GM19025 (cell line): Measurements from ENCODE around the gene CADPS2.
"Not testable (repeated sequence)": the region's sequence is repeated elsewhere in the genome, so short reads cannot be mapped to it uniquely, and the experiment has no call there.

Experiments used
- ATAC-seq: cut with Tn5 transposase; IDR thresholded peaks from one replicate; pipeline ENCODE4 v1.9.1; 2021; ENCODE audit warnings: mild to moderate bottlenecking, low read depth, moderate library complexity; ENCODE audit not compliant: unreplicated experiment

CADPS2 gene

DNA sequence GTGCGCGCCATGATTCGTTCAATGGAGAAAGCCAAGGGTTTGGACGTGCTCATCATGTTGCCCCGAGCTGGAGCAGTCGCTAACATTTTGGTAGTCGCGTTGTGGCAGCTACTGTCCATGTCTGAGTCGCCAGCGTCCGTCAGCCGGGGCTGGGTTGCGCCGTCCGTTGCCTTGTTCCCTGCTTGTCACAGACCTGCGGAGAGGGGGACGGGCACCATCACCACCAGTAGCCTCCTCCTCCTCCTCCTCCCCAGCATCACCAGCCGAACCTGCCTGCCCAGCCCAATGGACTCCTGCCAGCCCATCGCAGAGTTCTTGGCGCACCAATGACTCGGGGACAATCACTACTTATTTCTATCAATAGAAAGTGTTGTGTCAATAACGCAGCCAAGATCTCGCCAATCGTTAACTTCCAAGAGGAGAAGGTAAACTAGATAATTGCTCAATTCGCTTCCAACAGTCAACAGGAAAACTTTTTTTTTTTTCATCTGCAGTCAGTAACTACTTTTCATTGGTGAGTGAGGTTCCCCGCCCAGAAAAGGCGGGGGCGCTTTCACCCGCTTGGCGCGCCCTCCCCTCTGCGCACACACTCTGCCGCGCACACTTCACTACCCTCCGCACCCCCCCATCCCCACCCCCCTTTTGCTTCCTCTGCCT lies 581.8 kb downstream of the CADPS2 start, which contains the start of gene FEZF1:
FEZF1 (minus strand) TSS at position 432 of the 657 bp plus-strand sequence; CDS start at position 119, 313 bp downstream.
- ATAC-seq: no peak

DNA sequence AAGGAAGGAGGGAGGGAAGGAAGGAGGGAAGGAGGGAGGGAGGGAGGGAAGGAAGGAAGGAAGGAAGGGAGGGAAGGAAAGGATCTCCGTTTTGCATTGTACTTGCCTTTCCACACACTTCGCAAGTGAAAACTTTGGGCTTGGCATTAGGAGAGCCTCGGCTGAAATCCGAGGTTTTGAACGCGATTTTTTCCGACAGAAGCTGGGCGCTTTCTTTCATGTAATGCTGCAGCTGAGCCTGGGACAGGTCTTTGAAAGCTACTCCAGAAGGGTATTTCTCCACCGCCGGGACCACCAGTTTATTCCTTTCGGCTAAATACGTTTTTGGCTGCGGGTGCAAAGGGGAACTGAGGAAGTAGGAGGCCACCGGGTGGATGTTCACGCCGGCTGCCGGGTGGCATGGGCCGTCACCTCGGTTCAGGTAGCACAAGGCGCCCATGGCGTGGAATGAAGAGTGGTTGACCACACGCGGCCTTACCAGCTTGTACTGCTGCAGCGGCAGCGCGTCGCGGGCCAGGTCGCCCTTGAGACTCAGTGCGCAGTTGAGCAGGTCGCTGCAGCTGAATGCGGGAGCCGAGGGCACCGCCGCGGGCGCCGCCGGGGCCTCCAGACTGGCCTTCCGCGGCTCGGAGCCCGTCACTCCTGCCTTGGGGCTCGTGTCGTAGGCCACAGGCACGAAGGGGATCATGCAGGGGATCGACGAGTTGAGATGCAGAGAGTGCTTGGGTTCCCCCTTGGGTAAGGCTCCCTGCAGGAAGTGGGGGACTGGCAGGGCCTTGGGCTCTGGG lies 582.5 kb downstream of the CADPS2 start:
- ATAC-seq: no peak

DNA sequence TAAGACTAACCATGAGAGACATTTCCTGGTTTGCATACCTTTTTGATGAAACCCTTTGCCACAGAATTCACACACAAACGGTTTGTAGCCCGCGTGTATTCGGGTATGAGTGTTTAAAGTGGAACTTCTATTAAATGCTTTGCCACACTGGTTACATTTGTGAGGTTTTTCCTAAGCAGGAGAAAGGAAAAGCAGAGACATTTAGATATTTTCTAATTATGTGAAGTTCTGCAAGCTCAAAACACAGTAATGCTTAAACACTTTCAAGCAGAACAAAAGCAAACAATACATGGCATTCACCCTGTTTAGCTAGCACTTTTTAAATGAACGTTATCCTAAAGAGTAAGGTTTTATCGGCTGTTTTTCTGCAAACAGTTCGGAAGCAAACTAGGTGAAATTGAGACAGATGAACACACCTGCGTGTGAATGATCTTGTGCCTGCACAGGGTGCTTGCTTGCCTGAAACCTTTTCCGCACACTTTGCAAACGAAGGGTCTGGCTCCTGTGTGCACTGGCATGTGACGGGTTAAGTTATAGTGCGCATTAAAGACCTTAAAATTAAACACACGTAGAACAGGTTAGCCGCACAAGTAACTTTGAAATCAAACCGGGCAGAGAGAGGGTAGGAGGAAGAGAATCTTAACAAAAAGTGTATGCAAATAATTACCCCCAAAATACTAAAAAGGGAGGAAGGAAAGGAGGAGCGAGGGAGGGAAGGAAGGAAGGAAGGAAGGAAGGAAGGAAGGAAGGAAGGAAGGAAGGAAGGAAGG lies 583.3 kb downstream of the CADPS2 start:
- no peak for ATAC-seq

DNA sequence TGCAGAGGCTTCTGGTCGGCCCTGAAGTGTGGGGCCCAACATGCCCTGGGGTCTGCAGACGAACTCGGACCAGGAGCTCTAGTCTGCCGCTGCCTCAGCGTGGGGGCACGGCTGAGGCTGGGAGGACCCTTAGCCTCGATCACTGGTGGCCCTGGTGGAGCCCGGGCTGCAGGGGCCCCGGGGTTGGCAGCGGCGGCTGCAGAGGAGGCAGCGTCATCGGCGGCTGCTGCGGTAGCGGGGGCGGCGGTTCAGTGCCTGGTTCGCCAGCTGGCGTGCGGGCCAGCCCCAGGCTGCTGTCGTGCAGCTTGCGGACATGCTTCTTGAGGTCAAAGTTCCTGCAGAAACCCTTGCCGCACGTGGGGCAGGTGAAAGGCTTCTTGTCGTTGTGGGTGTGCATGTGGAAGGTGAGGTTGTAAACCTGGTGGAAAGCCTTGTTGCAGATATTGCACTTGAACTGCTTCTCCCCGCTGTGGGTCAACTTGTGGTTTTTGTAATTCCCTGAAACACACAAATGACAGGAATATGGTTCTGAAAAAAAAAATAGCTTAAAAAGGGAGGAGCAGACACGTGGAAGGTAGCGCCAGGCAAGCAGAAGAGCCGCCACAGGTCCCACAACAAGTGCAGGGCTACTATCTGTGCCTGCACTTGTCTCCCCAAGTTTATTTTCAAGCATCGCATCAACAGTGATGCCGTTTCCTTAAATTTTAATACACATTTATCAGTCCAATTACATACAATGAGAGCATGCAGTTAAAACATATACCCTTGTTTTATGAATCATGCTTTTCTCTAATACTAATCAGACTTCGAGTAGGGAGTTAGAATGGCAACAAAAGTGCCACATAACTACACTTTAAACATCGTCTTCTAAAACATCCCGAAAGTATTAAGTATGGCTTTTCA lies 584.2 kb downstream of the CADPS2 start:
- ATAC-seq: no peak

DNA sequence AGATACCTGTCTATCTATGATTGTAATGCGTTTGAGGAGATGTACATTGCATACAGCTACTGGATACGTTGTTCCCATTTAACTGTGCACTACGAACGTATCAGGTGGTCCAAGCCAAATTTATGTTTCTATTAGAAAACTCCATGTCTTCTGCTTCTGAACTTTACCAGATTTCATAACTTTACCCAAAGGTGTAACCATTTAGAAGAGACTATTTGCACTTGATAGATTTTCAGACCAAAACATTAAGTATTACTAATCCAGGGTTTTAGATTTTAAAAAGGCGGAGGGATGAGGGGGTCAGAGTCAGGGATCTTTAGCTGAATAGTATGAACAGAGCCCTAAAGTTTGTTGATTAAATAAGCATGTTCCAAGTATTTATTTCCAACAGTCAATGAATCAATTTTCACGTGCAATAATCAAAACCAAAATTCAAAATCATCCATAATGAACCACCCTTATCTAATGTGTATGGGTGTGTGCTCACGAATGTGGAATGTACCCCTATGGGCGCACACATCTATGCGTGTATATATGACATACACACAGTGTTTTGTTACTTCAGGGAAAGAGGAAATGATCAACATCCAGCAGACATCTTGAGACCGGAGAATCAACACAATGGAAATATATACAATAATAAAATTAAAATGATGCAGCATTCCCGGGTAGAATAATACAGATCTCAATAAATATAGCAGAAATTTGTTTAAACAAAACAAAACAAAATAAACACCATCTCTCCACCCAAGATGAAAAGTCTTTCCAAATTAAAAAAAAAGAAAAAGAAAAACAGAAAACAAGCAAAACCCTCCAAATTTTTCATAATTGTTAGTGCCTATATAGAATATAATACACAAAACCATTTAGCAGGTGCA lies 585.1 kb downstream of the CADPS2 start:
- ATAC-seq: no peak

DNA sequence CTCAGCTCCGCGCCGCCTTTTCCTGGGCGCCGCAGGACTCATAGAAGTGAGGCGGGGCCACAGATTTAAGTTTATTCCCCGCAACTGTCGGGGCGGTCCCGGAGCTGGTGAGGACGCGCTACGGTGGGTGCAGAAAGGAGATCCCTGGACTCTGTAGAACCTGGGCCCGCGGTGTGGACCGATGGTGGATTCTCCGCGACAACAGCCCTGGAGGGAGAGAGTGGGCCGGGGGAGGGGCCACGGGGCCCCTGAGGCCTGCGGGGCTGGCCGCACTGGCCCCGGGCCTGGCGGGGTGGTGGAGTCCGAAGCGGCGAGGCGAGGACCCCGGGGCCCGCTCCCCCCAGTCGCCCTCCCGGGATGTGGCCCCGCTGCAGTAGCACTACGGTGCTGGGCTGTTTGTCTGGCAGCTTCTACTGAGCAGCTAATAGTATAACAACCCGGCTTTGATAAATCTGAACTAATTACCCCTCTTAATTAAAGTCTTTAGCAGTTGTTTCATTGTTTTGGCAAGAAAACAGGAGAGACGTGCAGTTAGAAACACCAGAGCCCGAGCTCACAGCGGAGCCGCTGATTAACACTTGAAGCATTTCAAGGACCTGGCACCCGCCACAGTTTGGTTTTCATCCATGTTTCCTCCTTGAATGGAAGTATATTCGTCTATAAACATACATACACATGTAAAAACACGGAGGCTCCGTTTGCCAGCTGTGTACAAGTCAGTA lies 585.9 kb downstream of the CADPS2 start:
- no peak for ATAC-seq

DNA sequence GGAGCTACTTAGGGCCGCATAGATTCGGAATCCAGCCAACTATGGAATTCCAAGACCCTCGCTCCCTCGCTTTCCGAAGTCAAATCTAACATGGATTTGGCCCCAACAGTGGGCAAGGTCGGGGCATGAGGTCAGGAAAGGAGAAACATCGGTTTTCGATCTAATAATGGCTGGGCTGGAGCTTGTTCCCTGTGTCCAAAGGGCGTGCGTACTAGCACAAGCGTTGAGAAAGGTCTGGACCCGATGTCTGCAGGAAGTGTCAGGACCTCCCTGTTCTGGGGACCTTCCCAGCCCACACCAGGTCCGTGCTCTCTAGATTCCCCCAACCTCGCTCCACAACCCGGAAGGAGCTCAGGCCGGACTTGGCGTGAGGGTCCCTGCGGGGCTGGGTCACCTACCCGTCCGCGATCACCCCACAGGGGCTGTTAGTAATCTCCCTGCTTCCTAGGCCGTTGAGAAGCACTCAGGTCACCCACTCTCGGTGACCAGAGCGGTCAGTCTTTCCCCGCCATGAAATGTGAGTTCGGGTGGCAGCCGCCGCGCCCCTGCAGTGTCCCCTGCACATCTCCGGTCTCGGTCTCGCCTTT lies 586.5 kb downstream of the CADPS2 start:
- ATAC-seq: no peak

DNA sequence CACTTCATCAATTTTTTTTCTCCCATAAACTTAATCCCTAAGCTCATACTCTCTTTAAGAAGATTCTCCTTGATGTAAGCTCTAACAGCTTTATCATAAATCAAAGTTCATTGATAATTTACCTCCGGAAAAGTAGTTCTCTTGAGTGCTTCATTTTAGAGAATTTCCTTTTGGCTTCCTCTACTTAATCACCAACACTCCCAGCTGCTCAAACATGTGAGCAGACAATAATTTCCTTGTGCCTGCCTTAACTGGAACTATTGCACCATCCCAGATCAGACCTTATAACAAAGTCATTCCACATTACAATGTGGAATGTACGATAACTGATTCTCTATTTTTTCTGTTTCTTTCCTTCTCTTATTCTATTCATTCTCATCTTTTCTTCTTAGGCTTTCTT lies 587.6 kb downstream of the CADPS2 start:
- ATAC-seq: no peak

DNA sequence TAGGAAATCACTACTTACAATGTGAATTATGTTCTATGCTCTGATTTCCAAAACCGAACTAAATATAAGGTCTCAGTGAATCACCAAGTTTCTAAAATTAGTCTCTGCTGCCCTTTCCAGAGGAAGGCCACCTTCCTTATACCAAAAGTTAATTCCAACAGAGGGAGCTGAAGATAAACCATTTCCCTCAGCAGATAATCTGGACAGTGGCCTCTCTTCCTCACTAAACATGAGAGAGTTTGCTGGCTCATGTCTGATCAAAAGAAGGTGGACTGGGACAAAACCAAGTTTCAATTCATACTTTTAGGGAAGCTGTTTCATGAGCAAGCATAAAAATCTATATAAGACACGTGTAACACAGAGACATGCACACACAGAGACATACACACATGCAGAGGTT lies 588.1 kb downstream of the CADPS2 start:
- ATAC-seq: no peak

DNA sequence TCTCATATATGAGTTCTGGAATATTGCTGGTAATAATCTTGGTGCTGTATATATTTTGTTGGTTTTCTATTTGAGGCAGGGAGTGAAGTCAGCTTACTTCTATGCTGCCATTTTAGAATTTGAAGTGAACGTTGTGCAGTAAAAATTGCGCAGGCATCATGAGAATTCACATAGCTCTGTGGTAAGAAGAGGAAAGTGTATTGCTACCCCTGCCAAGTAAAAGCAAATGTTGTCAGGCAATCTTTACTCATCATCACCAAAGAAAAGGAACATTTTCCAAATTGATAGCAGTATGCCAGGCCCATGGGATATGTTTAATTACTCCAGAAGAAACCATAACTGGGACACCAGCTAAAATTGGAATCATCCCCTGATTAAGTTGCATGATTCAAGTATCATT lies 595.1 kb downstream of the CADPS2 start:
- ATAC-seq: no peak

DNA sequence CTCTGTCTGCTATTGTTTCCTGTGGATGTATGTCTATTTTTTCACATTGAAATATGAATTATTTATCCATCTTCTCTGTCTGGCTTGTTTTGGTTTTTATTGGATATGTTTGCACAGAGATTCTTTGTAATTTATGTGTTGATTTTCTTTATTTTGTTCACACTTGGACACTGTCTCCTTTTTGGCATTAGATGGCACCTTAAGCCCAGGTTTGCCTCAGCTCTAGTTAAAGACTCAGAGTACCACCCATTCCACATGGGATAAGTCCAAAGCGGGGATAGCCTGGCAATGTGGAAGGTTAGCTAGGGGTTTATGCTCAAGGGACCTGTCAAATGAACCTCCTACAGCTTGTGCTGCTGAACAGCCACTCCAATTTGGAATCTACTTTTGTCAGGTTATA lies 595.8 kb downstream of the CADPS2 start:
- no peak for ATAC-seq

DNA sequence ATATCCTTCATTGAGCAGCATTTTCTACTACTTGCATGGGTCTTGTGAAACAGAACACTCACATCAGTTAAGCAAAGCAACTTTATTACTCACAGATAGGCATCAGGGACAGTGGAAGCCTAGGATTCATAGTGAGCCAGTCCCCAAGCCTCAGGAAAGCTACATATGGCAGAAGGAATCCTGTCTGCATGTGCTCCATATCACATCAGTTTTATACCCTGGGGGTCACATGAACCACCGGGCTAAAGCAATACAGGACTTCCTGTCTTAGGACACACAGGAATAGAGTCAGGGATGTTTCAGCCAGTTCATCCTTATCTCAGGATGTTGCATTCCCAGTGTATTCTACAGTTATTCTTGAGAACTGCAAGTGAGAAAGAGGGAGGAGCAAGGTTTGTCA lies 596.8 kb downstream of the CADPS2 start:
- ATAC-seq: no peak

DNA sequence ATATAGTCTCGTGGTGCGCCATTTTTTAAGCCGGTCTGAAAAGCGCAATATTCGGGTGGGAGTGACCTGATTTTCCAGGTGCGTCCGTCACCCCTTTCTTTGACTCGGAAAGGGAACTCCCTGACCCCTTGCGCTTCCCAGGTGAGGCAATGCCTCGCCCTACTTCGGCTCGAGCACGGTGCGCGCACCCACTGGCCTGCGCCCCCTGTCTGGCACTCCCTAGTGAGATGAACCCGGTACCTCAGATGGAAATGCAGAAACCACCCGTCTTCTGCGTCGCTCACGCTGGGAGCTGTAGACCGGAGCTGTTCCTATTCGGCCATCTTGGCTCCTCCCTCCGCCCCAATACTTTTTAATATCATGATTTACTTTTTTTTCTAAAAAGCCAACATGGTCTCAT lies 601.7 kb downstream of the CADPS2 start:
- not testable (repeated sequence) for ATAC-seq

DNA sequence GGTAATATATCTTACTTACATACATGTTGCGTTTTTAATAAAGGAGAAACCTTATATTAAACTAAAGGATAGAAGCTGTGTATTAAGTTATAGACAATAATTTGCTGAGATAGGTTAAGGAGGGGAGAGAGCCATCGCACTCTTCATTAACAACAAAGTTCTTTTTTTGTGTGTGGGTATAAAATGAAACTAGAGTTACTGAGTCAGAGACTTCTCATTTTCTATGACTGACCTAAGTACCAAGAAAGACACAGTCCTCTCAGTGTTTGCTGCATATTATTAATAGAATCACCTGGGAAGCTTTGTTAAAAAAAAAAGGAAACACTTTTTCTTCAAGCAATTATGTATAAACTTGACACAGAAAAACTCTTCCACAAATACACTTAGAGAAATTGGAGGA lies 613.1 kb downstream of the CADPS2 start:
- ATAC-seq: no peak

DNA sequence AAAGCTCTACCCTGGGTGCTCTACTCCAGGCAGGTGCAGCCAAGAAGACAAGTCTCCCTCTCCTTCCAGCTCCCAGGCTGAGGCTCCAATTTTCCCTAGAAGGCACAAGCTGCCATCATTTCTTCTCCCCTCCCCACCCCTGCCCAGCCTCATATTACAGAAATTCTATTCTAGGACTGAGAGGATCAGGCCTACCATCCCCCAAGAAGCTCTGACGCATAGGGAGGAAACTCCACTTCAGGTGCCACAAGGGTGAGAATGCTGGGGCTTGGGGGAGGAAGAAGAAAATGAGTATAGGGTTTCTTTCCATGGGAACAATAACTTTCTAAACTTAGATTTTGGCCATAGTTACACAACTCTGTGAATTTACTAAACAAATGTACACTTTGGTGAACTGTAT lies 617.0 kb downstream of the CADPS2 start:
- no peak for ATAC-seq
